CD4-positive, alpha-beta T cell treated with Interleukin-17A for 4 hours (primary cell): ENCODE measurements around the gene ATF3.

Source experiments
- DNase-seq: peaks from one replicate; pipeline ENCODE4 v3.0.0-alpha.2; 2020; ENCODE audit warnings: mixed read lengths

Gene ATF3

DNA sequence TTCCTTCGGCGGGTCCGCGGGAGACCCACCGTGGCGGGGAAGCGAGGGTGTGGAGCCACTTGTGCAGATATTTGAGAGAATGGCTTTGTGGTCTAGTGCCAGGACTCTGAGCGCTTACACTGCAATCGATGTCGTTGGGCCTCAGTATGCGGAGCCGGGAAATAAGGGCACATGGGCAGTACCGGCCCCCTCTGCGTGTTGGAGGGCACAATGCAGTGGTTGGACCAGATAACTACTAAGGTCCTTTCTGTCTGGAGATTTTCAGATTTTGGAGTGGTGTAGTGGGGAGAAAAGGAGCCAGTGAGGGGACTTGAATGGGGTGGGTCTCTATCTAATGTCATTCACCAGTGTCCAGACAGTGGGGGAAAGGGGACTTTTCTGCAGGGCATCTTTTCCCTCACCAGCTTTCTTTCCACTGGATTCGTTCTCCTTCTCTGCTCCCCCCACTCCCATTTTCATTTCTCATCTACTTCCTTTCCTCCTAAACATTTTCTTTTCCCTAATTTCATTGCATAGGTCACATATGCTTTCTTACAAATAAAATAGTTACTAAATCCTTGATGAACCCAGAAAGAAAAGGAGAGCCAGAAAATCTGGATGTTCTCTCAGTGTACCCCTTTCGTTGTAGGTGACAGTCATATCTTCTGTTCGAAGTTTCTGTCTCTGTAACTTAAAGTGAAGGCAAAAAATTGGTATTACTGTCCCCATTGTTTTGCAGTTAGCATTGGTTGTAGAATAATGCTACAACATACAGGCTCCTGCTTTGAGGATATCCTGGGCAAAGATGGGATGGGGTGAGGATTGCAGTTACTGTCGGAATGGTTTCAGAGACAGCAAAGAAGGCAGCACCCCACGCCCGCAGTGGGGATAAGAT is 1.4 kb downstream of the ATF3 start:
- no peak for DNase-seq

DNA sequence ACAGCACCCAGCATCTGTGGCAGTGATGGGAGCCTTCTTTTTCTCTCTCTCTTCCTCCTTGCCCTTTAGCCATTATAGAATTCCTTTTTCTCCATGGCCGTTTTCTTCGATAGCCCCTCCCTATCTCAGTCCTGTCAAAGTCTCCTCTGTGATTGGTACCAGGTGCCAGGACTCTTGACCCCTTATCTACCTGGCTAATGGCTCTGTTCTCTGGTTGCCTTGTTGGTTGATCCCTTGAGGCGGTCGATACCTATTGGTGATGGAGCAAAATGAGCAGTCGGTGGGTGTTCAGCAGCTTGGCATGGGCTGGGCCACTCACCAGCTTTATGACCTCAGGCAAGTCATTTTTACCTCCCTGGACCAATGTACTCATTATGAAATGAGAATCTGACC is 2.0 kb downstream of the ATF3 start:
- DNase-seq, result no peak

DNA sequence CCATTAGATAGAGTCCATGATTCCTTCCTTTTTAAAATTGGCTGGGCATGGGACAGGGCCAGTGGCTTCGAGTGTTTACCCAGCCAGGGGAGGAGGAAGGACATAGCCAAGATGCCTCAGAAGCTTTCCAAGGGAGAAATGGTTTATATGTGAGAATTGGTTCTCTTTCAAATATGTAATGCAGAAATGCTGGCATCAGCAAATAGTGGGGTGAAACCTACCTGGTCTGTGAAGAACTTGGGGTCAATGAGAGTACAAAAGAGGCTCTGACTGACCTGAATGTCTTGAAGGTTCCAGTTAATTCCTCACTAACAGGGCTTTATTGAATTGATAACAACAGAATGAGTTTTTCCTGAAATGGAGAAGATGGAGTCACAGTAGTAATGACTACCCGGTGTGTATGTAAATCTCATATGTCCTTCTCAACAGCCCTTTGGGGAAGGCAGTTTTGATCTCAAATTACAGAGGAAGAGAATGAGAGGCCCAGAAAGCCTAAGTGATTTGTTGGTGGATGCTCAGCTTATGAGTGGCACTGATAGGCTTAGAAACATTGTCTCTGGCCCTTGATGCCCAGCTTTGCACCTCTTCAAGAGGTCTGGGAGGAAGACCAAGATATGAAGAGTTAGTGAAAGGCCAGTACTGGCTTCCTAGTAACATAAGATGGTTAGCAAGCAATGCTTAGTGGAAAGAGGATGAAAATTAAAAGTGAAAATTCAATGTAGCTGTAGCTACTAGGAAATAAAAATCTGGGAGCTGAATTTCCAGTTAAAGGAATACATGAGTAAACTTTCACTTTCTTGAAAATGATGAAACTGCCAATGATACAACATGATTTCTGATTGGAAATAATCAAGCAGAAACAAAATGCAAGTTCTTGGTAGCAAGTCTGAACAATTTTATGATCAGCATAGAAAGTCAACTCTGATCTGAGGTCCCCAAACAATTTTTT is 2.7 kb downstream of the ATF3 start:
- DNase-seq, result no peak

DNA sequence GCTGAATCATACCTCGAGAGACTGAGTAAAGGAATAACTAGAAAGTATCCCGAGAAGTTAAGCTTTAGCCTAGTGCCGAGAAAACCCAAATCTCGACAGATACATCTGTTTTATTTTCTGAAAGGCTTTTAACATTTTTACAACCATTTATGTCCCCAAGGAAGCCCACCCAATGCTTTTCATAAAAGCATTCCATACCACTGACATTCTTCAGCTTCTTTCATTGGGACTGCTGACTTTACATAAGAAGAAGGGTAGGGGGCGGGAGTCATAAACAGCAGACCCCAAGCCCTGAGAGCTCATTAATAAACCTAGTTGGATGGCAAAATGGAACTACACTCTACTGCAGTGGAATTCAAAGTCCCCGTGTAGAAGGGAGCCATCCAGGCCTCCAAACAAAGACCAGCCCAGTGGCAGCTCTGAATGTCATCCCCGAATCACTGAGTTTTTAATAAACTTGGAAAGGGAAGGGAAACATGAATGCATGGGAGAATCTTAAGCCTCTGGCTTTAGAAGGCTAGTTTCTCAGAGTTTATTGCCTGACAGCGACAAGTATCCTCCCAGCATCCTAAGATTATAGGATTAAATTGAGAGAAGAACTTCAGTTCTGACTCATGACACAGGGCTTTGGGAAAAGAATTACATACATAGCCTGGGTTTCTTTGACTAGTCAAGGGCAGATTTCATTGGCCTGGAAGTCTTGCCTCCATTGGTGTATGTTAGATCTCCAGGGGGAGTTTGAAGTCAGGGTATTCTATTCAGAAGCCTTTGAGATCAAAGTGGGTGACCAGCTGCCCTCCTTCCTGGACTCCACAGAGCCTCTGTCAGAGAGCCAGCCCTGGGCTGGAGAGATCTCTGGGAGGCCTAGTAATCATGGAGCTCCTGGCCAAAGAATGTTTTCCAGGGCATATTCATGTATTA is 3.7 kb downstream of the ATF3 start:
- DNase-seq, result no peak

DNA sequence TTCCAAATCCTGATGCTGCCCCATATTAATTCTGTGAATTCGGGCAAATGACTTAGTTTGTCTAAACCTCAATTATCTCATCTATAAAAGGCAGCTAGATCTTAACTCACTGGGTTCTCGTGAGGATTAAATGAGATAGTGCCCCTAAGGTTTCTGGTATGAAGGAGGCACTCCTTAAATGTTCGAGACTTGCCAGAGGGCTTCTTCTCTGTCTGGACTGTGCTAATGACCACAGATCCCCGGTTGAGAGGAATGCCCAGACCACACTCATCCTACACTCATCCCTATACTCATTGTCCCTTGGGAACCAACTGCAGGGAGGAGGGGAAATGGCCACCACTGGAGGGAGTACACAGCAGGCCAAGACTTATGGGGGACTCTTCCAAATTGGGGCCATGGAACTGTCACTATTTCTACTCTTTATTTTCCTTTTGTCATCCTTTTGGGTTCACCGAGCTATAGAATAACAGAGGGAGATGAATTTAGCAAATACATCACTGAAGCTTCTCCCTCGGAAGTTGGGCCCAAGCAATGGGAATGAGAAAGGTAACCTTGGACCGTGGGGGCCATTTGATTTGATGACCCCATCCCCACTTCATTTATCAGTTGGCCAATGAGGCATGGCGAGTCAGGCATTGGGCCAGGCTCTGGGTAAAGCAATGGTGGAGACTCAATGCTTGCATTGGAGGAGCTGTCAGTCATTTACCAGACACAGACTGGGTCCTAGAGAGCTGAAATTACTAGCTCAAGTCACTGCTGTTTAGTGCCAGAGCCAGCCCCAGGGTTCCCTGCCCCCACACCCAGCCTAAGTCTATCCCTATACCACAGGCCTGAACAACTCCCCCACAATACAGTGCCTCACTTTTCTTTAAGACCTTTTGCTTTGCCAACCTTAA is 5.1 kb downstream of the ATF3 start:
- DNase-seq, result no peak

DNA sequence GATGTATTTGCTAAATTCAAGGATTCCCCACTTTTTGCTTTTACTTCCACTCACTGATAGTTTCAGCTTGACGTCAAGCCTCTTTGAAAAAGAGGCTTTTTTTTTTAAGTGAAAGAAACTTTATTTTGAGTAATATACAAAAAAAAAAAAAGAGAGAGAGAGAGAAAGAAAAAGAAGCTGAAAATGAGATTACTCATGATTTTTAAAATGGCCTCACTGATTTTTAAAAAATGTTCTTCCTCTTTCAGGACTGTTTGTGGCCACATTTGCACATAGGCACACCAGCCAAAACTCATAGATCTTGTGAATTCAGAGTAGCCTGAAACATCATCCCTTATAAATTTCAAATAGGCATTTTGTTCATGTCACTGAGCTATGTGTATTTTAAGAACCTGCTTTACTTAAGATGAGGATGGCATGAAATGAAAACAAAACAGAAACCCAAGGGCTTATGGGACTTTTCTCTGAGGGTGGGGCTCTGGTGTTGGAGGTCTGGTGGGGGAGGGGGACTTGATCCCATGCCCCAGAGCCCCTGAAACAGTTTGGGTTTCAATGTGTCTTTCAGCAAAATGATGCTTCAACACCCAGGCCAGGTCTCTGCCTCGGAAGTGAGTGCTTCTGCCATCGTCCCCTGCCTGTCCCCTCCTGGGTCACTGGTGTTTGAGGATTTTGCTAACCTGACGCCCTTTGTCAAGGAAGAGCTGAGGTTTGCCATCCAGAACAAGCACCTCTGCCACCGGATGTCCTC is 6.1 kb downstream of the ATF3 start:
- no peak for DNase-seq

DNA sequence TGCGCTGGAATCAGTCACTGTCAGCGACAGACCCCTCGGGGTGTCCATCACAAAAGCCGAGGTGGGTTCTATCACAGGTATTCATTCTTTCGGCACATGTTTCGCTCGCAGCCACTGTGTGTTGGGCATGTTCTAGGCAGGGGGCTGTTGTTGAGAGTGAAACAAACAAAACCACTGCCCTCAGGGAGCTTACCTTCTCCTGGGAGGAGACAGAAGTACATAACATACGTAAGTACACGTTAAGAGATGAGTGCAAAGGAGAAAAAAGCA is 6.6 kb downstream of the ATF3 start:
- no peak for DNase-seq

DNA sequence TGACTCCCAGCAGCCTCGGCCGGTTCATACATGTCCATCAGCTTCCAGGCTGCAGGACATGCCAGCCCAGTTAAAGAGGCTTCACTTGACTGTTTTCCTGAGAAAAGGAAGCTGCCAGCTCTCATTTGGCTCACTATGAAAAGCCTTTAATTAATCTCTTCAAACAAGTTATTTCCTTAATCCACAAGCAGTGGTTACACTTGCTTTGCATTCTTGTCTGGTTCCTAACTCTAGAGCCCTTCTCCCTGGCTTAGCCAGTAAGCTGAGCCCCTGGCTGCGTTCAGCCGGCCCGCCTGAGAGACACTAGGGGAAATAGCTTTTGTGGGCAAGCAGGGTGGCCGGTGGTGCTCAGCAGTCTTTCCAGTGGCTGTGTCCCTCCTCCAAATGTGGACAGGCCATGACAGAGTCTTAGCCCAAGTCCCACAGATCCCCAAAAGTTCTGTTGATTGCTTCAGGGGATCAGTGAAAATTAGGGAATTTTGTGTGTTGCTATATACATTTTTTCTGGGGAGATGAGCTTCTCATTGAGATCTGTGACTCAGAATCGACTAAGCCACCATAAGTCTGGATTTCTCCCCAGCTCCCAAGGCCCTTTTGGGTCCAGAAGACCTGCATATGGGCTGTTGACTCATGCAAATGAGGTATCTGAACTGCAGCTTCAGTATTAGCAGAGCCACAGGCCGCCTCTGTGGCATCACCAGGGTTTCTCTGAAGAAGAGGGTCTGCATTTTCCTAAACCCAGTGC is 10.1 kb downstream of the ATF3 start:
- DNase-seq, result no peak

DNA sequence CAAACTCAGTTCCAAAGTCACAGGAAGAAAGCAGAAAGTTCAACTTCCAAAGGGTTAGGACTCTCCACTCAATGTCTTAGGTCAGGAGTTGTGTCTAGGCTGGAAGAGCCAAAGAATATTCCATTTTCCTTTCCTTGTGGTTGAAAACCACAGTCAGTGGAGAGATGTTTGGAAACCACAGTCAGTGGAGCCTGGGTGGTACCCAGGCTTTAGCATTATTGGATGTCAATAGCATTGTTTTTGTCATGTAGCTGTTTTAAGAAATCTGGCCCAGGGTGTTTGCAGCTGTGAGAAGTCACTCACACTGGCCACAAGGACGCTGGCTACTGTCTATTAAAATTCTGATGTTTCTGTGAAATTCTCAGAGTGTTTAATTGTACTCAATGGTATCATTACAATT is 11.7 kb downstream of the ATF3 start:
- no peak for DNase-seq

DNA sequence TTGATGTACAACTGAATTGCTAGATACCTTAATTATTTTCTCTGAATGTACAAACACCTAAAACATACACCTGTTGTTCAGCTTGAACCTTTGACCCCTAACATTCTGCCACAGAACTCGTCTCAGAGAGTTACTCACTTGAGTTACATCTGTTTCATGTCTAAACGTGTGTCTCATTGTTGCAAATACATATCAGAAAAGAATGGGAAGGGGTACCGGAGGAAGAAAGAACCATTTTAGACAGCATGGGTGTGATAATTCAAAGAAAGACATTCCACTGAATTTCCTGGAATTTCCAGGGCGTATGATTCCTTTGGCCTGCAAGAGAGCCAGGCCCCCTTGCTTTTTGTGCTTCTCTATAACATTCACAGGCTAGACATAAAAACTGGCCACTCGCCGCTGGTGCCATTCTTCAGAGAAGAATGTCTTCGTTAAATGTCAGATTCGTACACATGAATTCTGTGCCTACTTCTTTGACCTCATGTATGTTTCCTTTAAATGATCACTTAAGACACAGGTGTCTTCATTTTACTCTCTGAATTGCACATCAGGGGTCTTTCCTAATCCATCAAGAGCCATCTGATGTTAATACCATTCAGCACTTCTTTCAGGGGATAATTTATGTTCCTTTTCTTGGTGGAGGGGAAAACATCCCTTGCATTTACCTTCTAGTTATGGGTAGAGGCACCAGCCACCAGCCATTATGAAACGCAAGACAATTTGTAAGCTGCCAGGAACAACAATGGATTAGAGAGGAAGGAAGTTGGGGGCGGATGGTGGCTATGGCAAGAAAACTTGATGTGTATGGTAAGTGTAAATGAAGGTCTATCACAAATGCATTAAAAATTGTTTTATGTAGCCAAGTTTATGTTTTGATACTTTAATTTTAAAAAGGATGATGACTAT is 12.7 kb downstream of the ATF3 start:
- no peak for DNase-seq

DNA sequence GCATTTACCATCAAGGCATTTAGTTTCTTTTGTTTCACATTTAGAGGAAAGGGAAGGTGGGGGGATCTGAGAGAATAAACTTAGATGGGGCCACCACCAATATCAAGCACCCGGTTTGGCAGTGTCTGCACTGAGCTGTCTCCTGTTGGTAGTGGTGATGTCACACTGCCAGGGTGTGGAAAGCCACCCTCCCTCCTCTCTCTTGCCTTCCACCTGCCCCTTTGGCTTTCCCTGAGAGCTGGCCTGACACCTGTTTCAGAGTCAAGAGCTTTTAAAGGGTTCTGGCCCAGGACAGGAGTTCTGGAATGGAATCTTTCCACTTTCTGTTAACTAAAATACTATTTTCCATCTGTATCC is 13.4 kb downstream of the ATF3 start:
- DNase-seq, result no peak

DNA sequence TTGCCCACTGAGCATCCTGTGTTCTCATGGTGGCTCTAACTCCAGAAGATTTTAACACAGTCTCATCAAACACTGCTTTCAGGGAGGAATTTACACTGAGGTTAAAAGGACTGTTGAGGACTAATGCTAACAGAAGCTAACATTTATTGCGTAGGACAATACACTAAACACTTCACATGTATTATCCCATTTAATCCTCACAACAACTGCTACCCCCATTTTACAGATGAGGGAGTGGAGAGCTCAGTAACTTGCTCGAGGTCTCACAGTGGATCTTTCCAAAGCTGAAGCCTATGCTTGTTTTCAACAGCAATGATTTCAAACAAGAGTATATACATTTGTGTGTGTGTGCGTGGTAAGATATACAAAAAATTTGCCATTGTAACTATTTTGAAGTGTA is 13.9 kb downstream of the ATF3 start:
- DNase-seq, result no peak

DNA sequence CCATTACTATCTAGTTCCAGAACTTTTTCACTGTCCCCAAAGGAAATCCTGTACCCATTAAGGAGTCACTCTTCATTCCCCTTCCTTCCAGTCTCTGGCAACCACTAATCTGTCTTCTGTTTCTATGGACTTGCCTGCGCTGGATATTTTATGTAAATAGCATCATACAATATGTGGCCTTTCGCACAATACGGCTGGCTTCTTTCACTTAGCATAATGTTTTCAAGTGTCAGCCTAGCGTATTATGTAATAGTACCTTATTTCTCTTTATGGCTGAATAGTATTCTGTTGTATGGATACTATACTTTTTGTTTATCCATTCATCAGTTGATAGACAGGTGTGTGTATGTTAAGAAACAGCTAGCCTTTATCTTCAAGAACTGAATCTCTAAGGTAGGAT is 14.3 kb downstream of the ATF3 start:
- no peak for DNase-seq

DNA sequence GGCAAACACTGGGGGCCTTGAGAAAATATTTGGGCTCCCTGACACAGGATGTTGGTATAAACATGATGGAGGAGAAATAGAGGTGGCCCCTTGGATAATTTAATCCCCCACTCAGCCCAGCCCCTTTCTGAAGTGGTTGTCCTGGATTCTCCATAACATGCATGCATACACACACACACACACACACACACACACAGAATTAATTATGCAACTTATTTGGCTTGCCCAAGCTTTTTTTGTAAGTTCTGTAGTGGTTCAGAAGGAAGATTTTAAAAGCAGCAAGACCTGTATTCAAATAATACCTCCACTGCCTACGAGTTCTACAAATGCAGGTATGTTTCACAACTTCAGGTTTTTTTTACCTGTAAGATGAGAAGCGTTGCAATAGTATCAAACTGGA is 15.0 kb downstream of the ATF3 start:
- DNase-seq, result no peak

DNA sequence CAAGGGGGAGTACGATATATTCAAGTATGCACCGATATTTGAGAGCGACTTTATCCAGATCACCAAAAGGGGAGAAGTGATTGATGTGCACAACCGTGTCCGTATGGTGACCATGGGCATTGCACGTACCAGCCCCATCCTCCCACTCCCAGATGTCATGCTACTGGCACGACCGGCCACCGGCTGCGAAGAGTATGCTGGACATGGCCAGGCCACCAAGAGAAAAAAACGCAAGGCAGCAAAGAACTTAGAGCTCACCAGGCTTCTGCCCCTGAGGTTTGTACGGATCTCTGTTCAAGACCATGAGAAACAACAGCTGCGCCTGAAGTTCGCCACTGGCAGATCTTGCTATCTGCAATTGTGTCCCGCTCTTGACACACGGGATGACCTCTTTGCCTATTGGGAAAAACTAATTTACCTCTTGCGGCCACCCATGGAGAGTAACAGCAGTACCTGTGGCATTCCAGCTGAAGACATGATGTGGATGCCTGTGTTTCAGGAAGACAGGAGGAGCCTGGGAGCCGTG is 16.5 kb downstream of the ATF3 start:
- no peak for DNase-seq

DNA sequence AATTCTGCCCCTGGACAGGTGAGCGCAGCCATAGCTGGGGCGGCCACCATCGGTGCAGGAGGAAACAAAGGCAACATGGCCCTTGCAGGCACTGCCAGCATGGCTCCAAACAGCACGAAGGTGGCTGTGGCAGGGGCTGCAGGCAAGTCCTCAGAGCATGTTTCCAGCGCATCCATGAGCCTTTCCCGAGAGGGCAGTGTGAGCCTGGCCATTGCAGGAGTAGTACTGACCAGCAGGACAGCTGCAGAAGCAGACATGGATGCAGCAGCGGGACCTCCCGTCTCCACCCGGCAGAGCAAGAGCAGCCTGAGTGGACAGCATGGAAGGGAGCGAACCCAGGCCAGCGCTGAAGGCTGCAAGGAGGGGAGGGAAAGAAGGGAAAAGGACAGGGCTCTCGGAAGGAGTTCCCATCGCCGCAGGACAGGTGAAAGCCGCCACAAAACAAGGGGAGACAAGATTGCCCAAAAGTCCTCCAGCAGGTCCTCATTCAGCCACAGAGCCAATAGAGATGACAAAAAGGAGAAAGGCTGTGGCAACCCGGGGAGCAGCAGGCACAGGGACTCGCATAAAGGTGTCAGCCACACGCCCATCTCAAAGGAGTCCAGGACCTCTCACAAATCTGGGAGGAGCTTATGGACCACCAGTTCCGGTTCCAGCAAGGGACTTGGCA is 17.4 kb downstream of the ATF3 start:
- DNase-seq, result no peak

DNA sequence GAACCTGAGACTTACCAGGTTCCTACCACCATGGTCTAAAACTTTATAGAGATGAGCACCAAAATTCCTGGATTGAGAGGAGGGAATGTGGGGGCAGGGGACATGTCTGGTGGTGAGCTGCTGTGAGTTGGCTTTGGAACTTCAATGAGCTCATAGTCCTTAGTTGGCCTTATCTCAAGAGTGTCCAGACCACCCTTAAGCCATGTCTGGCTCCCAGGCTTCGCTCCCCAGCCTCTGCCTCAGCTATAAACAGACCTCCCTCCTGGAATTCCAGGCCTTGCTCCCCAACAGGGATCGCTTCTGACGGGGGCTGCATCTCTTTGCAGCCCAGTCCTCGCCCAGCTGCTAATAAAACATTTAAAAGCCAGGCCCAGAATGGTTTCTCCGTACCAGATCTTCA is 19.5 kb downstream of the ATF3 start:
- DNase-seq, result no peak

DNA sequence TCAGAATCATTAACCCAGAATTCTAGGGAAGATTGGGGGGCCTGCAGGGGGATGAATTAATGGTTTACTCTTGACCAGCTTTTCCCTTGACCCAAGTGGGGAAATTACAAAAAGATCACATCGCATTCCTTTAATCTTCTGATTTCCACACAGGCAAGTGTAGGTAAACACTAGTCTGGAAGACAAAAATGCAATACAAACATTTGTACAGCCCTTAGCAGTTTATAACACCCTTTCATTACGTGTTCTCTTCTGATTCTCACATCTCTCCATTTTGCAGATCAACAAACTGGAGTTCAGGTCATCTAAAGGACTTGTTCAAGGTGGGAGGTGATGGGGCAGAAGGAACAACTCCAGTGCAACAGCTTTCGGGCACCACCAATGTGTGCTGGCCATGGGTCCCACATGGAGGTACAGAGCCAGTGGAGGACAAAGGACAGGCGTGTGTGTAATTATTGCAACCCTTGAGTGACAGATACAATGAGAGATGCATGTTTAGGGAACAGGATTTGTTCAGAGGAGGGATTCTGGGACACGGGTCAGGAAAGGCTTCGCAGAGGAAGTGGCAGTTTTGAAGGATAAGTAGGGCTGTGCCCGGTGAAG is 20.4 kb downstream of the ATF3 start:
- no peak for DNase-seq
